ENCODE data around the gene MPHOSPH9. TPM values are rescaled to one million over a fixed set of nuclear protein-coding genes. Genes with fewer than 3 reads are reported as not detected.
A peak's percentile ranks its signal among the peaks of the same experiment; 100 is the strongest.
"Not testable (repeated sequence)": the region's sequence is repeated elsewhere in the genome, so short reads cannot be mapped to it uniquely, and the experiment has no call there.

The MPHOSPH9 gene
- total RNA-seq, 1 donor: 68.9 TPM

- TF ChIP-seq CTCF (IDR thresholded peaks at IDR 0.05; ENCODE audit: insufficient read depth, low read length): no peak
- no peak for DNase-seq (ENCODE audit: low read depth)
- no peak overlapping the region for H3K4me3 ChIP-seq (ENCODE audit: low read depth, low read length)
Observed at GRCh38 chr12:123258593-123258992, 25.7 kb upstream of the MPHOSPH9 start.

- no peak for TF ChIP-seq CTCF (IDR thresholded peaks at IDR 0.05; ENCODE audit: insufficient read depth, low read length)
- H3K4me3 ChIP-seq (ENCODE audit: low read depth, low read length): no peak overlapping the region
- DNase-seq (ENCODE audit: low read depth): no peak
Observed at GRCh38 chr12:123254853-123255446, 22.0 kb upstream of the MPHOSPH9 start.

- no peak for TF ChIP-seq CTCF (IDR thresholded peaks at IDR 0.05; ENCODE audit: insufficient read depth, low read length)
- DNase-seq (ENCODE audit: low read depth): peak; percentile 29
- no peak overlapping the region for H3K4me3 ChIP-seq (ENCODE audit: low read depth, low read length)
Observed at GRCh38 chr12:123253641-123254459, 20.9 kb upstream of the MPHOSPH9 start.

- not testable (repeated sequence) for DNase-seq (ENCODE audit: low read depth); H3K4me3 ChIP-seq (ENCODE audit: low read depth, low read length)
Observed at GRCh38 chr12:123252365-123252764, 19.4 kb upstream of the MPHOSPH9 start.

GRCh38 chr12:123251403-123252076, 18.6 kb upstream of the MPHOSPH9 start:
- no peak for DNase-seq (ENCODE audit: low read depth)
- no peak overlapping the region for H3K4me3 ChIP-seq (ENCODE audit: low read depth, low read length)
- no peak for TF ChIP-seq CTCF (IDR thresholded peaks at IDR 0.05; ENCODE audit: insufficient read depth, low read length)

GRCh38 chr12:123250471-123251383, 17.8 kb upstream of the MPHOSPH9 start:
- no peak overlapping the region for H3K4me3 ChIP-seq (ENCODE audit: low read depth, low read length)
- no peak for DNase-seq (ENCODE audit: low read depth)
- TF ChIP-seq CTCF (IDR thresholded peaks at IDR 0.05; ENCODE audit: insufficient read depth, low read length): no peak

GRCh38 chr12:123248996-123249741, 16.2 kb upstream of the MPHOSPH9 start:
- not testable (repeated sequence) for DNase-seq (ENCODE audit: low read depth); H3K4me3 ChIP-seq (ENCODE audit: low read depth, low read length)

- not testable (repeated sequence) for H3K4me3 ChIP-seq (ENCODE audit: low read depth, low read length); DNase-seq (ENCODE audit: low read depth)
Observed at GRCh38 chr12:123248129-123248528, 15.2 kb upstream of the MPHOSPH9 start.

Measured in fibroblast of the aortic adventitia (primary cell).